ENCODE data around the gene RIMS4.

GRCh38 chr20:44773070-44773829, 37.1 kb downstream of the RIMS4 start:
- TF ChIP-seq SIN3A (IDR thresholded peaks at IDR 0.05; ENCODE audit: borderline replicate concordance, insufficient read depth, low read depth, low read length) (no peak), CTCF (IDR thresholded peaks at IDR 0.05) (no peak), POLR2AphosphoS5 (IDR thresholded peaks at IDR 0.05; ENCODE audit: low read depth, low read length) (no peak), REST (IDR thresholded peaks at IDR 0.05; ENCODE audit: insufficient read depth in 1 of 2, low read depth in 2 of 2, low read length in 1 of 2) (no peak)
